Neuron (in vitro differentiated cells): Measurements from ENCODE around the gene OR4K1.
"Not testable (repeated sequence)": the region's sequence is repeated elsewhere in the genome, so short reads cannot be mapped to it uniquely, and the experiment has no call there.

ENCODE experiments used
- H2AFZ ChIP-seq: one replicate; pipeline ENCODE4 v1.6.1; 2013; ENCODE audit warnings: low read depth, mild to moderate bottlenecking, inconsistent platforms, low read length, moderate library complexity
- H3K27me3 ChIP-seq: one replicate; pipeline ENCODE4 v1.6.1; 2013; ENCODE audit warnings: low read length; ENCODE audit not compliant: insufficient read depth
- H3K36me3 ChIP-seq: one replicate; pipeline ENCODE4 v1.6.1; 2013; ENCODE audit warnings: low read length; ENCODE audit not compliant: insufficient read depth
- H3K4me1 ChIP-seq: one replicate; pipeline ENCODE4 v1.6.1; 2013; ENCODE audit warnings: low read length; ENCODE audit not compliant: insufficient read depth
- H3K4me3 ChIP-seq: 2 replicates; pipeline ENCODE4 v1.5.1; 2013; ENCODE audit warnings: mild to moderate bottlenecking, low read length, moderate library complexity
- H3K9me3 ChIP-seq: one replicate; pipeline ENCODE4 v1.6.1; 2013; ENCODE audit warnings: low read length

OR4K1 gene

DNA sequence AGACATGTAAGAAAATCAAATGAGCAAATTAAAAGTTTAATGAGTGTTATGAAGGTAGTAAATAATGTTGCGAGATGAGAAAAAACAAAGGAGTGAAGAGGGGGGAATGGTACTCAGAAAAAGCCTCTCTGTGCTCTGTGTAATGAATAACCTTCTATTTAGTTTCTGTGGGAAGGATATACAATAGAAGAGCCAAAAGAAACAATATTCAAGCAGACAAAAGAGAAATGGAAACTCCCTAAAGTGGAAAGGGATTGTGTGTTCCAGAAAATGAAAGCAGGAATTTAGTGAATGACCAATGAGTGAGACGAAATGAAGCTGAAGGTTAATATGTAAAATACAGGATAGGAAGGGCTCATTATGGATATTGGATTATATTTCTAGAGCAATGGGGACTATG lies 18.5 kb downstream of the OR4K1 start:
- H3K27me3 ChIP-seq: peaks cover 4% of the 10 kb centered on the region
- H3K4me3 ChIP-seq: no peak overlapping the region
- H3K9me3 ChIP-seq: no peaks in the 10 kb centered on the region
- H2AFZ ChIP-seq: no peak overlapping the region
- H3K36me3 ChIP-seq: no peaks in the 10 kb centered on the region
- no peaks in the 10 kb centered on the region for H3K4me1 ChIP-seq

DNA sequence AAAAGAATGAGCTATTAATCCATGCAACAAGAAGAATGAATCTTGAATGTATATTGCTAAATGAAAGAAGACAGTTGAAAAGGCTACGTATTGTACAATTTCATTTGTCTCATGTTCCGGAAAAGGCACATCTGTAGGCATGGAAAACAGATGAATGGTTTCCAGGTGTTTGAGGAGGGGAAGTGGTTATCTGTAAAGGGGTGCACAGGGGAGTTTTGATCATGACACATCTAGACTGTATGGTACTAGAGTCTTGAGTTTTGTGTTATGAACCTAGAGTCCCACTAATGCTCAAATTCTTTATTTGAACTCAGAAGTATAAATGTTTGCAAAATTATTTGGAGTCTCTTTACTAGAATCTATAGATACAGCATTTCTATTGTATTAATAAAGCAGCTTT lies 39.0 kb downstream of the OR4K1 start:
- H3K9me3 ChIP-seq, H2AFZ ChIP-seq, H3K36me3 ChIP-seq: not testable (repeated sequence)

DNA sequence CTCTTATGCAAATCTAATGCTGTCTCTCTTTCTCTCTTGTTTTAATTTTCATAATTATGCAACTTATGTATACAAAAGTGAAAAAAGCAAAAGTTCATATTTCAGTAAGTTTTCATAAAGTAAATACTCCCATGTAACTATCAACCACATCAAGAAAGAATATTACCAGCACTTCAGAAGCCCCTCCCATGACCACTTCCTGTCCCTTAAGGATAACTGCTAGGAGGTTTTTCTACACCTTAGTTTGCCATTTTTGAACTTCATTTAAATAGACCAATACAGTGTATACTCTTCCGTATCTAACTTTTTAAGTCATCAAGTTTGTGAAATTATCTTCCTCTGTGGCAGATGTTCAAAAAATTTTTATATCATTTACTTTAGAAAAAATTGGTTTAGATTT lies 44.1 kb downstream of the OR4K1 start:
- Histone ChIP-seq H2AFZ (no peak overlapping the region), H3K36me3 (no peaks in the 10 kb centered on the region), H3K4me1 (no peaks in the 10 kb centered on the region), H3K9me3 (no peaks in the 10 kb centered on the region), H3K27me3 (no peaks in the 10 kb centered on the region), H3K4me3 (no peak overlapping the region)

More for the DNA sequence above, 39.0 kb downstream of the OR4K1 start:
- H3K27me3 ChIP-seq, H3K4me3 ChIP-seq, H3K4me1 ChIP-seq: not testable (repeated sequence)

DNA sequence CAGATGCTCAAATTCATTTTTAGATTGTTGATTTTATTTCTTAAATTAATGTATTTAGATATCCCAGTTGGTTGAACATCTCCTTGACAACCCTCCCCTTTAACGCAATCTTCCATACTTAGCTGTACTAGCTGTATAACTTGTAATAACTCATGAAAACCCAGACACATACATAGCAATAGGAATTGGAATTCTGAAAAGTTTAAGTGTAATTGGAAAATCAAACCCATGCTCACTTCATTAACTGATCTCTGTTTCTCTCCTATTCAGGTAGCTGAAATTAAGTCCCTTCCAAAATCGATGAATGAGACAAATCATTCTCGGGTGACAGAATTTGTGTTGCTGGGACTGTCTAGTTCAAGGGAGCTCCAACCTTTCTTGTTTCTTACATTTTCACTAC lies 44.6 kb downstream of the OR4K1 start, which contains the start of gene OR4K15:
Gene OR4K15, plus strand, starts transcription at position 301 of the 400 bp plus-strand sequence. Its CDS starts 0 bp downstream, at position 301.
- H3K4me1 ChIP-seq: no peaks in the 10 kb centered on the region
- H3K36me3 ChIP-seq: no peaks in the 10 kb centered on the region
- H3K4me3 ChIP-seq: no peak within 1 kb of the TSS
- H3K27me3 ChIP-seq: no peaks in the 10 kb centered on the region
- H2AFZ ChIP-seq: no peak within 1 kb of the TSS
- no peaks in the 10 kb centered on the region for H3K9me3 ChIP-seq
